Prostate gland (tissue), 2 donors: ENCODE results near the gene ADD3. TPM values are rescaled to one million over a fixed set of nuclear protein-coding genes. Genes with fewer than 3 reads are reported as not detected.

Source experiments
- DNase-seq: peaks from one replicate; pipeline ENCODE4 v3.0.0-alpha.2; 2019; ENCODE audit warnings: low spot score
- H3K27ac ChIP-seq, 2 donors: fragments of 200-600 bp; sonication (generic); 2 replicates each; pipeline ENCODE4 v1.5.1; 2017 to 2019
- H3K27me3 ChIP-seq: fragments of 200-600 bp; sonication (generic); replicated peaks from 2 replicates; pipeline ENCODE4 v1.5.1; 2019; ENCODE audit not compliant: insufficient read depth
- H3K36me3 ChIP-seq, 2 donors: fragments of 200-600 bp; sonication (generic); 1 replicate in 1 of 2; 2 replicates in 1 of 2; pipeline versions ENCODE4 v1.5.1 to v1.8.1; 2017 to 2019
- H3K4me1 ChIP-seq: fragments of 200-600 bp; sonication (generic); replicated peaks from 2 replicates; pipeline ENCODE4 v1.5.1; 2019
- H3K4me3 ChIP-seq, 2 donors: fragments of 200-600 bp; sonication (generic); 2 replicates each; pipeline ENCODE4 v1.5.1; 2017 to 2019
- H3K9me3 ChIP-seq: fragments of 200-600 bp; sonication (generic); 2 replicates; pipeline ENCODE4 v1.5.1; 2017
- POLR2A ChIP-seq: fragments of 450-650 bp; IDR thresholded peaks from one replicate; pipeline ENCODE4 v1.6.1; 2016; ENCODE audit warnings: antibody characterized with exemption, mild to moderate bottlenecking
- POLR2AphosphoS5 ChIP-seq: sonication (generic); formaldehyde crosslinking; IDR thresholded peaks from one replicate; pipeline ENCODE4 v1.6.1; 2017; ENCODE audit warnings: antibody characterized with exemption
- WGBS: methylation state at CpG from one replicate; pipeline ENCODE4 v1.1.5; 2018; 5-methylcytosine and 5-hydroxymethylcytosine counted together
- intact Hi-C: fragments of 100-400 bp; cut with DNase I; formaldehyde crosslinking; loops from one replicate; pipeline ENCODE4 v1.14.2; 2022
- total RNA-seq, 2 donors: library from RNA; depleted of rRNA; stranded (reverse); fragments of >200 nt; gene quantifications; one replicate each; pipeline ENCODE4 v1.1.0, GENCODE V29; 2016
- TF ChIP-seq, protein P1 (sequence below), 4 experiments: fragments of 200-600 bp in 2 of 4; fragments of 450-650 bp in 2 of 4; sonication (generic) in 2 of 4; IDR thresholded peaks; 1 replicate in 3 of 4; 2 replicates in 1 of 4; pipeline ENCODE4 v1.5.1; 2016 to 2019; ENCODE audit warnings: antibody characterized with exemption in 4 of 4, mild to moderate bottlenecking in 2 of 4, moderate library complexity in 2 of 4

The ADD3 gene
- total RNA-seq, 2 donors from 2014 or later, result 76.4 to 127 TPM

DNA sequence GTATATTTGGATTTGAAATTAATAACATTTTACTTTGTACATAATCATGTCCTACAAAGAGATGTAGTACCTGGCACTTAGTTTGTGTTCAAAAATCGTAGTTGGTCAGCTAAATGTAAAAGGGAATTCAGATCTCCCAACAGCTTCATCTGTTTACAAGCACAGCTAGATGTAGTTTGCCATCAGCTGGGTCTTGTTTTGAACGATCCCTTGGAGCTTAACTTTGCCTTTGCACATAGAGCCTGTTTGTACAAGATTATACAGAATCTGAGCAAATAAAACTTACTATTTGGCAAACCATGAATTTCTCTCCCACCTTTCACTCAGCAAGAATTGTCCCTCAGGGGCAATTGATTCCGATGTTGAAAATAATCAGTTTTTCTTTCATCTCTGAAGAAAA, 36.1 kb upstream of the ADD3 start:
- peaks cover 5% of the 10 kb centered on the region for H3K4me1 ChIP-seq
- TF ChIP-seq POLR2A (no peak), POLR2AphosphoS5 (no peak)
- TF ChIP-seq, protein P1, sequence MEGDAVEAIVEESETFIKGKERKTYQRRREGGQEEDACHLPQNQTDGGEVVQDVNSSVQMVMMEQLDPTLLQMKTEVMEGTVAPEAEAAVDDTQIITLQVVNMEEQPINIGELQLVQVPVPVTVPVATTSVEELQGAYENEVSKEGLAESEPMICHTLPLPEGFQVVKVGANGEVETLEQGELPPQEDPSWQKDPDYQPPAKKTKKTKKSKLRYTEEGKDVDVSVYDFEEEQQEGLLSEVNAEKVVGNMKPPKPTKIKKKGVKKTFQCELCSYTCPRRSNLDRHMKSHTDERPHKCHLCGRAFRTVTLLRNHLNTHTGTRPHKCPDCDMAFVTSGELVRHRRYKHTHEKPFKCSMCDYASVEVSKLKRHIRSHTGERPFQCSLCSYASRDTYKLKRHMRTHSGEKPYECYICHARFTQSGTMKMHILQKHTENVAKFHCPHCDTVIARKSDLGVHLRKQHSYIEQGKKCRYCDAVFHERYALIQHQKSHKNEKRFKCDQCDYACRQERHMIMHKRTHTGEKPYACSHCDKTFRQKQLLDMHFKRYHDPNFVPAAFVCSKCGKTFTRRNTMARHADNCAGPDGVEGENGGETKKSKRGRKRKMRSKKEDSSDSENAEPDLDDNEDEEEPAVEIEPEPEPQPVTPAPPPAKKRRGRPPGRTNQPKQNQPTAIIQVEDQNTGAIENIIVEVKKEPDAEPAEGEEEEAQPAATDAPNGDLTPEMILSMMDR (IDR thresholded peaks at IDR 0.05), result no peak
- H3K27me3 ChIP-seq, result no peaks in the 10 kb centered on the region
- 30% methylated on average over 3 of the region's 3 CpGs for WGBS
- no peak for DNase-seq
- intact Hi-C loops, result no loop called here
- no peak overlapping the region for H3K4me3 ChIP-seq
- H3K36me3 ChIP-seq, result no peaks in the 10 kb centered on the region
- no peaks in the 10 kb centered on the region for H3K9me3 ChIP-seq
- H3K27ac ChIP-seq, result no peak overlapping the region

DNA sequence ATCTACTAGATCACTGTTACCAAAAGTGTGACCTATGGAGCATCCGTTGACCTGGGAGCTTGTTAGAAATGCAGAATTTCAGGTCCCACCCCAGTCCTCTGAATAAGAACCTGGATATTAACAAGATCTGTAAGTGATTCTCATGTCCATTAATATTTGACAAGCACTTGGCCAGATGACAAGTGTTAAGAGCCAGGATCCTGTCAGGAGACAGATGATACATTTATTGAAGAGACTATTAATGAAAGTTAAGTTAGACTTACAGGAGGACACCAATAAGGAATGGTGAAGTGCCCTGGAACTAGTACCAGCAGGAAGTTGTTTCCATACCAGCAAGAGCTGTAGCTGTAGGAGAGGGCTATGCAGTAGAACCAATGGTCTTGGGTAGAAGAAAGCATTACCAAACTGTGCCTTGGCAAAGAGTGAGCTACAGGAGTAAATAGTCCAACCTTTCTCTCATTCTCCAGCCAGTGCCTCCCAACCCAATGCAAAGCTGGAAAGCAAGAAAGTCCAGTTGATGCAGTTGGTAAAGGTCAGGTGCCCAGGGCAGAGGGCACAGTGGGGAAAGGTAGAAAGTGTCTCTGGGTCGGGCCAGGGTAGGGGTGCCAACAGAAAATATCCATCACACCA, 35.3 kb upstream of the ADD3 start:
- intact Hi-C loops, result no loop called here

DNA sequence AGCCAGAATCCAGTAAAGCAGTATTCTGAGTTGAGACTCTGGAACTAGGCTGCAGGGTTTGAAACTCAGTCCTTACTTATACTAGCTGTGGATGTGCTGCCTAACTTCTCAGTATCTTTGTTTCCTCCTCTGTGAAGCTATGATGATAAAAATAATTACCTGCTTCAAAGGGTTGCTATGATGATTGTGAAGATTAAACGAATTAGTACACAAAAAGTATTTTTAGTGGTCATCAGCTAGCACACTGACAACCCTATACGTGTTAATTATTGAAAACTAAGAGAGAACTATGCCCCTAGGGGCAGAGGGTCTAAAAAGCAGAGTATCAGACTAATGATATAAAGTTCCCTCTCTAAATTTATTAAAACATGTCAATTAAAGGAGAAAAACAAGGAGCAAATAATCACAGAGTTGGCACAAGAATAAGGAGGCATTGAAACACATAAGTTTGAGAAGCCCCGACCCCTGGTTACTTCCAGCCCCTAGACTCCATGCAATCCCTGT, 34.4 kb upstream of the ADD3 start:
- no peak overlapping the region for H3K4me3 ChIP-seq
- intact Hi-C loops, result no loop called here
- DNase-seq, result no peak
- no peak overlapping the region for H3K27ac ChIP-seq
- no peaks in the 10 kb centered on the region for H3K36me3 ChIP-seq
- no peaks in the 10 kb centered on the region for H3K9me3 ChIP-seq
- TF ChIP-seq, protein P1 (IDR thresholded peaks at IDR 0.05), result no peak
- no peak for TF ChIP-seq POLR2A
- TF ChIP-seq POLR2AphosphoS5, result no peak
- H3K27me3 ChIP-seq, result no peaks in the 10 kb centered on the region
- H3K4me1 ChIP-seq, result no peaks in the 10 kb centered on the region
- WGBS, result 87% methylated on average over 3 of the region's 3 CpGs

More for the DNA sequence above, 35.3 kb upstream of the ADD3 start:
- Histone ChIP-seq H3K27ac (no peak overlapping the region), H3K9me3 (no peaks in the 10 kb centered on the region), H3K27me3 (no peaks in the 10 kb centered on the region), H3K4me1 (peaks cover 3% of the 10 kb centered on the region), H3K36me3 (no peaks in the 10 kb centered on the region), H3K4me3 (no peak overlapping the region)
- 87% methylated on average over 2 of the region's 2 CpGs for WGBS
- DNase-seq, result no peak
- TF ChIP-seq, protein P1 (IDR thresholded peaks at IDR 0.05), result no peak
- no peak for TF ChIP-seq POLR2A
- TF ChIP-seq POLR2AphosphoS5, result no peak

DNA sequence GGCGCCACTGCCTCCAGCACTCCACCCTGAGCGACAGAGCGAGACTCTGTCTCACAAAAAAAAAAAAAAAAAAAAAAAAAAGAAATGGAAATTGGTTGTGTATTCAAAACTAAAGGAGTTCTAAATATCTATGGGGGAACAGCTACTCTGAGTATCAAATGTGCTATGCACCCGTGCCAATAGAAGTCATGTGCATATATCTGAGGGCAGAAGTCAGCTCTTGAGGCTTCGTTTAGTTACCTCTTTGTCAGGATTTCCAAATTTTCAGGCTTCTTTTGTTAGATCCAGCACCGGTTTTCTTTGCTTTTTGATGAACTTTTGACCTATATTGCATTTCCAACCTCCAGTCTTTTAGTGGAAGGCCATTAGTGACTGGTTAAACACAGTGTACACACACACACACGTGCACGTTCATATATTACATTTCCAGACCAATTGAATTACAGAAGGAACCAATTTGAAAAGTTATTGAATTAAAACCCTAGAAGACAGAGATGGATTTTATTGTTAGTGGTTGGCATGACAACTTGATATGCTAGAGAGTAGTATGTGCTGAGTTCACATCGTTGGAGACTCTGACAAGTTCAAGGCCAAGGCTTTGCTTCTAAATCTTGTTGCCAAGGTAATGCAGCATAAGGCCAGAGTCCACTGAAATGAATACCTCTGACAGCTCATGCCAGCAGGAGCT, 33.1 kb upstream of the ADD3 start:
- intact Hi-C loops, result no loop called here
- TF ChIP-seq POLR2A (no peak), POLR2AphosphoS5 (no peak)
- TF ChIP-seq, protein P1 (IDR thresholded peaks at IDR 0.05), result no peak
- Histone ChIP-seq H3K36me3 (no peaks in the 10 kb centered on the region), H3K27me3 (no peaks in the 10 kb centered on the region), H3K9me3 (no peaks in the 10 kb centered on the region), H3K4me1 (no peaks in the 10 kb centered on the region), H3K27ac (no peak overlapping the region), H3K4me3 (no peak overlapping the region)
- WGBS, result 76% methylated on average over 9 of the region's 9 CpGs
- DNase-seq, result no peak
